Measurements from ENCODE around the gene BACE2. TPM values are rescaled to one million over a fixed set of nuclear protein-coding genes. Genes with fewer than 3 reads are reported as not detected.

The BACE2 gene
- total RNA-seq, 1 experiment from 2014 or later: 23.2 TPM

- Histone ChIP-seq H2AFZ (ENCODE audit: low read depth, low read length, poor library complexity, severe bottlenecking) (no peak overlapping the region), H3K4me3 (replicated peaks in 1 of 2; ENCODE audit: low read depth in 1 of 2, low read length in 2 of 2) (no peak overlapping the region), H3K27me3 (ENCODE audit: insufficient read depth, low read length) (no peaks in the 10 kb centered on the region), H3K36me3 (ENCODE audit: control insufficient read depth in 1 of 2, insufficient read depth in 2 of 2, low read length in 2 of 2) (no peaks in the 10 kb centered on the region), H3K79me2 (ENCODE audit: insufficient read depth, low read length) (no peaks in the 10 kb centered on the region), H3K9me3 (ENCODE audit: control insufficient read depth in 1 of 2, insufficient read depth in 1 of 2, low read depth in 1 of 2, low read length in 2 of 2) (no peaks in the 10 kb centered on the region), H3K4me1 (ENCODE audit: control insufficient read depth in 1 of 2, insufficient read depth in 2 of 2, low read length in 2 of 2) (no peaks in the 10 kb centered on the region), H3K9me2 (ENCODE audit: insufficient read depth) (no peaks in the 10 kb centered on the region), H3K9ac (ENCODE audit: low read length) (no peak overlapping the region), H3K4me2 (ENCODE audit: low read length) (no peak overlapping the region), H4K20me1 (ENCODE audit: insufficient read depth) (no peaks in the 10 kb centered on the region), H3K27ac (ENCODE audit: low read depth, low read length) (no peak overlapping the region)
- ChIA-PET RAD21 (ENCODE audit: low non-redundant PET in 1 of 2, low total read pairs in 2 of 2, uncharacterized antibody in 2 of 2, unreplicated experiment in 2 of 2) (no interaction called here), CTCF (no interaction called here), POLR2A (no interaction called here)
- DNase-seq (ENCODE audit: low read depth, low spot score) (no peak), ATAC-seq (no peak)
- no TSS peak for BruUV-seq (replicated peaks)
- TF ChIP-seq, protein P1, sequence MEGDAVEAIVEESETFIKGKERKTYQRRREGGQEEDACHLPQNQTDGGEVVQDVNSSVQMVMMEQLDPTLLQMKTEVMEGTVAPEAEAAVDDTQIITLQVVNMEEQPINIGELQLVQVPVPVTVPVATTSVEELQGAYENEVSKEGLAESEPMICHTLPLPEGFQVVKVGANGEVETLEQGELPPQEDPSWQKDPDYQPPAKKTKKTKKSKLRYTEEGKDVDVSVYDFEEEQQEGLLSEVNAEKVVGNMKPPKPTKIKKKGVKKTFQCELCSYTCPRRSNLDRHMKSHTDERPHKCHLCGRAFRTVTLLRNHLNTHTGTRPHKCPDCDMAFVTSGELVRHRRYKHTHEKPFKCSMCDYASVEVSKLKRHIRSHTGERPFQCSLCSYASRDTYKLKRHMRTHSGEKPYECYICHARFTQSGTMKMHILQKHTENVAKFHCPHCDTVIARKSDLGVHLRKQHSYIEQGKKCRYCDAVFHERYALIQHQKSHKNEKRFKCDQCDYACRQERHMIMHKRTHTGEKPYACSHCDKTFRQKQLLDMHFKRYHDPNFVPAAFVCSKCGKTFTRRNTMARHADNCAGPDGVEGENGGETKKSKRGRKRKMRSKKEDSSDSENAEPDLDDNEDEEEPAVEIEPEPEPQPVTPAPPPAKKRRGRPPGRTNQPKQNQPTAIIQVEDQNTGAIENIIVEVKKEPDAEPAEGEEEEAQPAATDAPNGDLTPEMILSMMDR (IDR thresholded peaks at IDR 0.05 in 2 of 3, conservative IDR thresholded peaks at IDR 0.05 in 1 of 3; ENCODE audit: borderline replicate concordance in 1 of 3, insufficient read depth in 1 of 3, low read depth in 2 of 3, low read length in 2 of 3): no peak
- TF ChIP-seq POLR2A (IDR thresholded peaks at IDR 0.05; ENCODE audit: borderline replicate concordance, extremely low read depth, insufficient read depth, insufficient read length) (no peak), SRF (IDR thresholded peaks at IDR 0.05; ENCODE audit: low read depth) (no peak), POLR2AphosphoS5 (IDR thresholded peaks at IDR 0.05; ENCODE audit: low read depth, low read length) (no peak), ELF1 (IDR thresholded peaks at IDR 0.05; ENCODE audit: borderline replicate concordance, low read depth) (no peak), ZFX (IDR thresholded peaks at IDR 0.05) (no peak), SP1 (IDR thresholded peaks at IDR 0.05; ENCODE audit: low read depth) (no peak), EZH2 (IDR thresholded peaks at IDR 0.05) (no peak), JUND (IDR thresholded peaks at IDR 0.05) (no peak), ZNF274 (IDR thresholded peaks at IDR 0.05; ENCODE audit: low read depth, low read length) (no peak), FOSL1 (IDR thresholded peaks at IDR 0.05; ENCODE audit: low read depth) (no peak)
- intact Hi-C loops (cut with micrococcal nuclease): no loop called here
These were observed 154.0 kb downstream of the BACE2 start for GRCh38 chr21:41321908-41322495.

All from HCT116 (cell line).